Measurements from ENCODE around the gene FOXL2. TPM values are rescaled to one million over a fixed set of nuclear protein-coding genes. Genes with fewer than 3 reads are reported as not detected.
A peak's percentile ranks its signal among the peaks of the same experiment; 100 is the strongest.

Gene FOXL2
- total and polyA plus RNA-seq, 2 donors = 0.18 TPM; not detected in 1

DNA sequence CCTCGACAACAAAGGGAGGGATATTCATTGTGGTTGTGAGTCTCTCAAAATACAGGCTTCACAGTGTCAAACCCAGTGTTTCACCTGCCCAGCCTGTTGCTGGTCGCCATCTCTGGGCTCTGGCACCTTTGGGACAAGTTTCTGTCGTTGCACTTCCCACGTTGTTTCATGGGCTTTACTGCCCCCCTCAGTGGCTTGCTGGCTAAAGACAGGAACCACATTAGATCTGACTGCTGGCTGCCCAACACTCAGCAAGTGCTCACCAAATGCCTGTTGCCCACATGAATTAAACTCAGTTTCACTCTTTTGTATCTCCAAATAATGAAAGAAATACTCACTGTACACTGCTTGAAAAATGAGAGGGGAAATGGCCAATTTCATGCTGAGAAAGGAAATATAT is 27.6 kb downstream of the FOXL2 start:
- H3K27me3 ChIP-seq (ENCODE audit: control insufficient read depth in 2 of 2, insufficient read depth in 1 of 2, low read length in 1 of 2) = peaks cover 0 to 14% of the 10 kb centered on the region in 2 donors
- no peak overlapping the region for H3K27ac ChIP-seq (ENCODE audit: low read depth in 1 of 2, low read length in 1 of 2)
- no peak overlapping the region for H3K4me3 ChIP-seq (ENCODE audit: low read length in 2 of 2)
- 88% methylated on average over 4 of the region's 4 CpGs for WGBS
- H3K36me3 ChIP-seq (ENCODE audit: control insufficient read depth in 2 of 2, insufficient read depth in 2 of 2, low read length in 1 of 2) = no peaks in the 10 kb centered on the region
- DNase-seq (ENCODE audit: low read depth in 6 of 9, low spot score in 9 of 9) = no peak
- no peaks in the 10 kb centered on the region for H3K9me3 ChIP-seq (ENCODE audit: control insufficient read depth in 2 of 2, insufficient read depth in 1 of 2, low read length in 1 of 2)
- H3K4me1 ChIP-seq (ENCODE audit: control insufficient read depth in 2 of 2, insufficient read depth in 2 of 2, low read length in 2 of 2) = peaks cover 0 to 10% of the 10 kb centered on the region in 2 donors

DNA sequence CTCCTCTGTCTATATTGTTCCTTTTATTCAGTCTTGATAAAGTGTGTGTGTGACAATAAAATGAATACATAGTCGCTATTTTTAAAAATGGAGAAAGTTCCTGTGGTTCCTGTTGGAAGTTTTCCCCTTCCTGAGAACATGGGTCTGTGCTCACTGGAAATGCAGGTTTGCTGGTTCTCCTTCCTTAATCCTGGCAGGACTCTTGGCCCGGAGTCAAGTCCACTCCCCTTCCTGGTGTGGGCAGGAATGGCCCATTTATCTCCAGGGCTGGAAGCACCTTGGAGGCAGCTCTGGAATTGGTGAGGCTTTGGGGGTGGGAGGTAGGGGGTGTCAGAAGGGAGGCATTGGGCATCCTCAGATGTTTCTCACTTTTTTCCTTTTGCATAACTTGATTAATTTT is 30.1 kb downstream of the FOXL2 start:
- H3K36me3 ChIP-seq (ENCODE audit: control insufficient read depth in 2 of 2, insufficient read depth in 2 of 2, low read length in 1 of 2) = no peaks in the 10 kb centered on the region
- WGBS = 90% methylated on average over 2 of the region's 2 CpGs
- H3K4me1 ChIP-seq (ENCODE audit: control insufficient read depth in 2 of 2, insufficient read depth in 2 of 2, low read length in 2 of 2) = peaks cover 0 to 10% of the 10 kb centered on the region in 2 donors
- H3K4me3 ChIP-seq (ENCODE audit: low read length in 2 of 2) = no peak overlapping the region
- no peak for DNase-seq (ENCODE audit: low read depth in 6 of 9, low spot score in 9 of 9)
- peaks cover 0 to 11% of the 10 kb centered on the region in 2 donors for H3K27me3 ChIP-seq (ENCODE audit: control insufficient read depth in 2 of 2, insufficient read depth in 1 of 2, low read length in 1 of 2)
- no peak overlapping the region for H3K27ac ChIP-seq (ENCODE audit: low read depth in 1 of 2, low read length in 1 of 2)
- H3K9me3 ChIP-seq (ENCODE audit: control insufficient read depth in 2 of 2, insufficient read depth in 1 of 2, low read length in 1 of 2) = no peaks in the 10 kb centered on the region

DNA sequence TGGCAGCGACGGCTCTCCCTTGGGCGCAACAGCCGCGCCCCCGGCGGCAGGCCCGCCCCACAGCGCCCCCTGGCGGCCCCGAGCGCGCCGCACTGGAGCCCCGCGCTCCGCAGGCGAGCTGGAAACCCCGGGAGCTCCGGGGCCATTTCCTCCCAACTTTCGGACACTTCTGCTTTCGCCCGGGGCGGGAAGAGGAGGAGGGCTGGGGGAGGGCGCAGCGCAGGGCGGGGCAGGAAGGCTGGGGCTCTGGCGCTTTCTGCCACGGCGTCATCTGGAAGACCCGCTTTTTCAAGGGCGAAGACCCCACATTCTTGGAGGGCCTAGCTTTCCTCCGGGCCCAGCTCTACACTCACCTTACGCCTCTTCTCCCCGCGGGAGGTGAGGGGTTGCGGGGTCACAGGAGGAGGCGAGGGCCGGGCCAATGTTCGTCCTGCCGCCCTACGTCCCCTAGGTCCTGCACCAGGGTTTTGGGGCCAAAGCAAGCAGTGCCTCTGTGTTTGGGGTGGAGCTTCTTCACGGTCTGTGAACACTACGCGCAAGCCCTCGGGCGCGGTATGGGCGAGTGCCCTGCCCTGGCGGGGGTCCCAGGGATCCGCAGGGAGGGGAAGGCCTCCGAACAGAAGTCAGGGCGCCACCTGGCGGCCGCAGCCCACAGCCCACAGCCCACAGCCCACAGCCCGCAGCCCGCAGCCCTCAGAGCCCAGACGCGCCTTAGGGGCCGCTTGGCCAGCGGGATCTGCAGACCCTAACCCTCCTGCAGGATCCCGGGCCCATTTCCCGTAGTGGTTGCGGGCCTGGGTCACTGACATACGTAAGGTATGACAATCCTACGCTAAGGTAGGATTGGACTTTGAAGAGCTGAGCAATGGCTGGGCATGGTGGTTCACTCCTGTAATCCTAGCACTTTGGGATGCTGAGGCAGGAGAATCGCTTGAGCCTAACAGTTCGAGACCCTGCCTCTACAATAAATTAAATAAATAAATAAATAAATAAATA is 31.1 kb downstream of the FOXL2 start:
- peaks cover 0 to 10% of the 10 kb centered on the region in 2 donors for H3K4me1 ChIP-seq (ENCODE audit: control insufficient read depth in 2 of 2, insufficient read depth in 2 of 2, low read length in 2 of 2)
- WGBS = 3% methylated on average over 68 of the region's 68 CpGs
- peak overlapping the region; percentile 82 to 94 for H3K27ac ChIP-seq (ENCODE audit: low read depth in 1 of 2, low read length in 1 of 2)
- H3K27me3 ChIP-seq (ENCODE audit: control insufficient read depth in 2 of 2, insufficient read depth in 1 of 2, low read length in 1 of 2) = peaks cover 0 to 11% of the 10 kb centered on the region in 2 donors
- H3K36me3 ChIP-seq (ENCODE audit: control insufficient read depth in 2 of 2, insufficient read depth in 2 of 2, low read length in 1 of 2) = no peaks in the 10 kb centered on the region
- DNase-seq (ENCODE audit: low read depth in 6 of 9, low spot score in 9 of 9) = peak; percentile 78 to 95 (median 87)
- no peaks in the 10 kb centered on the region for H3K9me3 ChIP-seq (ENCODE audit: control insufficient read depth in 2 of 2, insufficient read depth in 1 of 2, low read length in 1 of 2)
- H3K4me3 ChIP-seq (ENCODE audit: low read length in 2 of 2) = peak overlapping the region; percentile 61 to 79

DNA sequence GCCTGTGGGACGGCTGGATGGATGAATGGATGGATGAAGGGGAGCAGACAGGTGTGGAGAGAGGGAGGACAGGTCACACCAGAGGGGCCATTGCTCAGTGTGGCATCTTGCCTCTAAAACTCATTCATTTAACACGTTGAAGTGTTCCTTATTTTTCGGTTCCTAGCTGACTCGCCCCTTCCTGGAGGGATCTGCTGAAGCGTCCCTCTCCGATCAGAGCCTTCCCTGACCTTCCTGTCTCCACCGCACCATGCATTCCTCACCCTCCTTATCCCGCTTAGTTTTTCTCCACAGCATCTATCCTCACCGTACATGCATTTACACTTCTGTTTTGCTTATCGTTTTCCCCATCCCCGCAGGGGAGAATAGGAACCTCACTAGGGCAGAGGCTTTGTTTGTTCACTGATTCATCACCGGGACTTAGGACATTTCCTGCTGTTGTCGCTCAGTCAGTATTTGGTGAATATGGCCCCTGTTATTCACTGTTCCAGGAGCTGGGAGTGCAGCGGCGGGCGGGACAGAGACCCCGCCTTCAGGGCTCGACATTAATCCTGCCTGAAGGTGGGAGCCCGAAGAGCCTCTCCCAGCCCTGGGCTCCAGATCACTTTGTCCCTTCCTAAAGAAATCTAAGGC is 32.0 kb downstream of the FOXL2 start:
- DNase-seq (ENCODE audit: low read depth in 6 of 9, low spot score in 9 of 9) = no peak

DNA sequence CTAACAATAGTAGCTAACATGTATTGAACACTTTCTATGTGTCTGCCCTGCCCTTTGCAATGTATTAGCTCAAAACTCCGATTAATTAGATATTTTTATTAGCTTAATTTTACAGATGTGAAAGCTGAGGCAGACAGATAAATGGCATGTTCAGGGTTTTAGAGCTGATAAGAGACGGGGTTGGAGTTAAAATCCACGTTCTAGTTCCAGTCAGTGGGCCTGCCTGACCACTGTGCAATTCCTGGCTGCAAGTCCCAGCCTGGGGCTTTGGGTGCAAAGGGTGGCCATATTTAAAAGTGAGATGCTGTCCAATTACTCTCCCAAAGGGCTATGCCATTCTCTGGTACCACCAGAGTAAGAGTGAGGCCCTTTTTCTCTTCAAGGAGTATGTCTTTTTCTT is 33.2 kb downstream of the FOXL2 start:
- H3K9me3 ChIP-seq (ENCODE audit: control insufficient read depth in 2 of 2, insufficient read depth in 1 of 2, low read length in 1 of 2) = no peaks in the 10 kb centered on the region
- no peak for DNase-seq (ENCODE audit: low read depth in 6 of 9, low spot score in 9 of 9)
- H3K36me3 ChIP-seq (ENCODE audit: control insufficient read depth in 2 of 2, insufficient read depth in 2 of 2, low read length in 1 of 2) = no peaks in the 10 kb centered on the region
- 96% methylated on average over 3 of the region's 3 CpGs for WGBS
- peaks cover 0 to 11% of the 10 kb centered on the region in 2 donors for H3K27me3 ChIP-seq (ENCODE audit: control insufficient read depth in 2 of 2, insufficient read depth in 1 of 2, low read length in 1 of 2)
- no peak overlapping the region for H3K4me3 ChIP-seq (ENCODE audit: low read length in 2 of 2)
- no peak overlapping the region for H3K27ac ChIP-seq (ENCODE audit: low read depth in 1 of 2, low read length in 1 of 2)
- H3K4me1 ChIP-seq (ENCODE audit: control insufficient read depth in 2 of 2, insufficient read depth in 2 of 2, low read length in 2 of 2) = peaks cover 0 to 10% of the 10 kb centered on the region in 2 donors

More for the DNA sequence above, 32.0 kb downstream of the FOXL2 start:
- Histone ChIP-seq H3K4me3 (ENCODE audit: low read length in 2 of 2) (peak overlapping the region; percentile 61 to 79), H3K36me3 (ENCODE audit: control insufficient read depth in 2 of 2, insufficient read depth in 2 of 2, low read length in 1 of 2) (no peaks in the 10 kb centered on the region), H3K27ac (ENCODE audit: low read depth in 1 of 2, low read length in 1 of 2) (peak overlapping the region in 1 of 2 donors; percentile 30), H3K9me3 (ENCODE audit: control insufficient read depth in 2 of 2, insufficient read depth in 1 of 2, low read length in 1 of 2) (no peaks in the 10 kb centered on the region), H3K4me1 (ENCODE audit: control insufficient read depth in 2 of 2, insufficient read depth in 2 of 2, low read length in 2 of 2) (peaks cover 0 to 10% of the 10 kb centered on the region in 2 donors), H3K27me3 (ENCODE audit: control insufficient read depth in 2 of 2, insufficient read depth in 1 of 2, low read length in 1 of 2) (peaks cover 0 to 11% of the 10 kb centered on the region in 2 donors)
- WGBS = 16% methylated on average over 19 of the region's 19 CpGs

DNA sequence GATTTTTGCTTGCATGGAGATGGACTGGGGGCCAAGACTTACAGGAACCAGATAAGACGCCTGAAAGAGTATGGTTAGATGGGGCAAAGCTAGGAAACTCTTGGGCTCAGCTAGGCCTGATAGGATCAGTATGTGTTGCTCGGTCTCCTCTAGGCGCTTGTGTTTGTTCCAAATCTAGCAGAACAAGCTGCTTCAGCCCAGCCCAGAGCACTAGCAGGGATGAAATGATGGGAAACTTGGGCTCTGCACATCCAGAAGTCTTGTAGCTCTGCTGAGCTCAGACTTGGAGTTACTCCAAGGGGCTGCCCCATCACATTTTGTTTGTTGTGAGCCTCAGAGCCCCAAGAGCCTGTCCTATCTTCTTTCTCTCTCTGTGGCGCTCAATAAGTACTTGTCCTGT is 34.7 kb downstream of the FOXL2 start:
- peaks cover 0 to 11% of the 10 kb centered on the region in 2 donors for H3K27me3 ChIP-seq (ENCODE audit: control insufficient read depth in 2 of 2, insufficient read depth in 1 of 2, low read length in 1 of 2)
- no peak overlapping the region for H3K4me3 ChIP-seq (ENCODE audit: low read length in 2 of 2)
- H3K4me1 ChIP-seq (ENCODE audit: control insufficient read depth in 2 of 2, insufficient read depth in 2 of 2, low read length in 2 of 2) = peaks cover 0 to 10% of the 10 kb centered on the region in 2 donors
- H3K27ac ChIP-seq (ENCODE audit: low read depth in 1 of 2, low read length in 1 of 2) = peak overlapping the region in 1 of 2 donors; percentile 8
- no peaks in the 10 kb centered on the region for H3K9me3 ChIP-seq (ENCODE audit: control insufficient read depth in 2 of 2, insufficient read depth in 1 of 2, low read length in 1 of 2)
- WGBS = 95% methylated on average over 4 of the region's 4 CpGs
- peak in 1 of 9 donors; percentile 19 for DNase-seq (ENCODE audit: low read depth in 6 of 9, low spot score in 9 of 9)
- no peaks in the 10 kb centered on the region for H3K36me3 ChIP-seq (ENCODE audit: control insufficient read depth in 2 of 2, insufficient read depth in 2 of 2, low read length in 1 of 2)

DNA sequence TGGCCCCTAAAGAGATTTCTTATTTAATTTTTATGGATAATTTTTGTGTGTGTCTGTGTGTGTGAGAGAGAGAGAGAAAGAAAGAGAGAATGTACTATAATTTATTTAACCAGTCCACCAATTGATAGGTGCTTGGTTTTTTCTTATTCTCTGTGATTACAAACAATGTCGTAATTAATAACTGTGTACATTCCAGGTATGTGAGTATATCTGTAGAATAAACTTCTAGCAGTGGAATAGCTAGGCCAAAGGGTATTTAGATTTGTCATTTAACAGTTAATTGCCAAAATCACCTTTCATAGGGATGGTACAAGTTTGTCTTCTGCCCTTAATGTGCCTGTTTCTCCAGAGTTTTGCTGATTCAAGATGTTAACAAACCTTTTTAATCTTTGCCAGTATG is 35.3 kb downstream of the FOXL2 start:
- 100% methylated on average over 1 of the region's 1 CpG for WGBS
- H3K4me1 ChIP-seq (ENCODE audit: control insufficient read depth in 2 of 2, insufficient read depth in 2 of 2, low read length in 2 of 2) = peaks cover 0 to 10% of the 10 kb centered on the region in 2 donors
- no peaks in the 10 kb centered on the region for H3K9me3 ChIP-seq (ENCODE audit: control insufficient read depth in 2 of 2, insufficient read depth in 1 of 2, low read length in 1 of 2)
- H3K27ac ChIP-seq (ENCODE audit: low read depth in 1 of 2, low read length in 1 of 2) = no peak overlapping the region
- DNase-seq (ENCODE audit: low read depth in 6 of 9, low spot score in 9 of 9) = no peak
- H3K36me3 ChIP-seq (ENCODE audit: control insufficient read depth in 2 of 2, insufficient read depth in 2 of 2, low read length in 1 of 2) = no peaks in the 10 kb centered on the region
- H3K27me3 ChIP-seq (ENCODE audit: control insufficient read depth in 2 of 2, insufficient read depth in 1 of 2, low read length in 1 of 2) = peaks cover 0 to 8% of the 10 kb centered on the region in 2 donors
- no peak overlapping the region for H3K4me3 ChIP-seq (ENCODE audit: low read length in 2 of 2)

DNA sequence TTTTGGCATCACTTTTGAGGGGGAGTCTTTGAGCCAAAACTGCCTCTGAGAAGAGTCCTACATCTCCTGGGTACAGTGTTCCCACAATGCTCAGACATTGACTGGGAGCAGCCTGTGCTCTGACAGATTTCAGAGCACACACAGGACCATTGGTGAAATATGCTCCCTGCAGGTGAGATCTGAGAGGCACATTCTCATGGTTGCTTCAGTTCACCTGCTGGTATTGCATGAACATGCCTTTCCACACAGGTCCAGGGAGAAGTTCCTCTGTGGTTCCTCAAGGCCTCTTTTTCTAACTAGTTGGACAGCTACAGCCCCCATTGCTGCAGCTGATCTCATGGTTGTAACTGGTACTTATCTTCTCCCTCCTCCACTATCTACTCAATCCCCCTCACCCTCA is 37.0 kb downstream of the FOXL2 start:
- peaks cover 0 to 4% of the 10 kb centered on the region in 2 donors for H3K4me1 ChIP-seq (ENCODE audit: control insufficient read depth in 2 of 2, insufficient read depth in 2 of 2, low read length in 2 of 2)
- no peak overlapping the region for H3K4me3 ChIP-seq (ENCODE audit: low read length in 2 of 2)
- H3K27me3 ChIP-seq (ENCODE audit: control insufficient read depth in 2 of 2, insufficient read depth in 1 of 2, low read length in 1 of 2) = peaks cover 0 to 3% of the 10 kb centered on the region in 2 donors
- no peaks in the 10 kb centered on the region for H3K36me3 ChIP-seq (ENCODE audit: control insufficient read depth in 2 of 2, insufficient read depth in 2 of 2, low read length in 1 of 2)
- DNase-seq (ENCODE audit: low read depth in 6 of 9, low spot score in 9 of 9) = no peak
- no peaks in the 10 kb centered on the region for H3K9me3 ChIP-seq (ENCODE audit: control insufficient read depth in 2 of 2, insufficient read depth in 1 of 2, low read length in 1 of 2)
- H3K27ac ChIP-seq (ENCODE audit: low read depth in 1 of 2, low read length in 1 of 2) = no peak overlapping the region

DNA sequence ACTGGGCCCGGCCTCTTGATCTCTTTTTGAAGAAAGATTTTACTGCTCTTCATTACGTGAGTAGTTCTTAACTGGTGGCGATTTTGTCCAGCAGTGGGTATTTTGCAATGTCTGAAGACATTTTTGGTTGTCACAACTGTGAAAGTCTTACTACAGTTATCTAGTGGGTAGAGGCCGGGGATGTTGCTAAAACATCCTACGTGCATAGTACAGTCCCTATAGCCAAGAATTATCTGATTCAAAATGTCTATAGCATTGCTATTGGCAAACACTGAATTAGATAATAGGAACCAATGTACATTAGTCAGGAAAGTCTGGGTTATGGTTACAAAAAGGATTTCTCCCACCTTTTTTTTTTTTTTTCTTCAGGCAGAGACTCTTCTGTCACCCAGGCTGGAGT is 38.1 kb downstream of the FOXL2 start:
- no peak for DNase-seq (ENCODE audit: low read depth in 6 of 9, low spot score in 9 of 9)
- H3K36me3 ChIP-seq (ENCODE audit: control insufficient read depth in 2 of 2, insufficient read depth in 2 of 2, low read length in 1 of 2) = no peaks in the 10 kb centered on the region
- no peaks in the 10 kb centered on the region for H3K4me1 ChIP-seq (ENCODE audit: control insufficient read depth in 2 of 2, insufficient read depth in 2 of 2, low read length in 2 of 2)
- WGBS = 97% methylated on average over 5 of the region's 5 CpGs
- no peaks in the 10 kb centered on the region for H3K9me3 ChIP-seq (ENCODE audit: control insufficient read depth in 2 of 2, insufficient read depth in 1 of 2, low read length in 1 of 2)
- H3K4me3 ChIP-seq (ENCODE audit: low read length in 2 of 2) = no peak overlapping the region
- H3K27ac ChIP-seq (ENCODE audit: low read depth in 1 of 2, low read length in 1 of 2) = no peak overlapping the region
- H3K27me3 ChIP-seq (ENCODE audit: control insufficient read depth in 2 of 2, insufficient read depth in 1 of 2, low read length in 1 of 2) = no peaks in the 10 kb centered on the region
